ENCODE measurements around the gene SCN5A.
"Not testable (repeated sequence)": the region's sequence is repeated elsewhere in the genome, so short reads cannot be mapped to it uniquely, and the experiment has no call there.

SCN5A gene

GRCh38 chr3:38577371-38578080 is 72.0 kb downstream of the SCN5A start:
- no peak for DNase-seq

- no peak for DNase-seq
Measured at GRCh38 chr3:38576526-38577370, 72.7 kb downstream of the SCN5A start.

- DNase-seq: no peak
Measured at GRCh38 chr3:38576131-38576525, 73.4 kb downstream of the SCN5A start.

GRCh38 chr3:38575279-38575843 is 74.1 kb downstream of the SCN5A start:
- no peak for DNase-seq

- DNase-seq: no peak
Measured at GRCh38 chr3:38574411-38575278, 74.8 kb downstream of the SCN5A start.

- no peak for DNase-seq
Measured at GRCh38 chr3:38573556-38573955, 75.9 kb downstream of the SCN5A start.

- no peak for DNase-seq
Measured at GRCh38 chr3:38573111-38573510, 76.4 kb downstream of the SCN5A start.

GRCh38 chr3:38567498-38567897 is 82.0 kb downstream of the SCN5A start:
- no peak for DNase-seq

GRCh38 chr3:38566794-38567193 is 82.7 kb downstream of the SCN5A start:
- DNase-seq: not testable (repeated sequence)

GRCh38 chr3:38566215-38566528 is 83.3 kb downstream of the SCN5A start:
- DNase-seq: no peak

GRCh38 chr3:38565339-38566214 is 83.9 kb downstream of the SCN5A start:
- DNase-seq: no peak

- DNase-seq: no peak
Measured at GRCh38 chr3:38564631-38565338, 84.7 kb downstream of the SCN5A start.

- no peak for DNase-seq
Measured at GRCh38 chr3:38563886-38564270, 85.6 kb downstream of the SCN5A start.

- DNase-seq: no peak
Measured at GRCh38 chr3:38563070-38563885, 86.2 kb downstream of the SCN5A start.

- no peak for DNase-seq
Measured at GRCh38 chr3:38562467-38562925, 87.0 kb downstream of the SCN5A start.

- DNase-seq: no peak
Measured at GRCh38 chr3:38561746-38562466, 87.6 kb downstream of the SCN5A start.

- no peak for DNase-seq
Measured at GRCh38 chr3:38560996-38561717, 88.3 kb downstream of the SCN5A start.

GRCh38 chr3:38560284-38560683 is 89.2 kb downstream of the SCN5A start:
- DNase-seq: no peak

- no peak for DNase-seq
Measured at GRCh38 chr3:38558864-38559263, 90.6 kb downstream of the SCN5A start.
